SK-N-SH treated with all-trans-retinoic acid at 6 μM for 48 hours (cell line): ENCODE data around the gene TOMM40L.
A peak's percentile ranks its signal among the peaks of the same experiment; 100 is the strongest.

Source experiments
- ATAC-seq: fragments of 200-7000 bp; cut with Tn5 transposase; 3 replicates; pipeline ENCODE4 v1.9.1; 2020; ENCODE audit warnings: mild to moderate bottlenecking, moderate library complexity
- CSDC2 ChIP-seq: fragments of 250-450 bp; sonication (Bioruptor Pico); IDR thresholded peaks from 2 replicates; pipeline ENCODE4 v1.5.0; 2020; ENCODE audit warnings: mild to moderate bottlenecking, moderate library complexity
- ESRRG ChIP-seq: fragments of 250-450 bp; sonication (Bioruptor Pico); IDR thresholded peaks from 2 replicates; pipeline ENCODE4 v1.6.1; 2021; ENCODE audit warnings: mild to moderate bottlenecking
- ISL1 ChIP-seq: fragments of 250-450 bp; sonication (Bioruptor Pico); IDR thresholded peaks from 2 replicates; pipeline ENCODE4 v2.1.2; 2022; ENCODE audit warnings: mild to moderate bottlenecking, moderate library complexity
- OSR1 ChIP-seq: fragments of 250-450 bp; sonication (Bioruptor Pico); IDR thresholded peaks from 2 replicates; pipeline ENCODE4 v1.8.0; 2022; ENCODE audit warnings: moderate library complexity, mild to moderate bottlenecking, inconsistent platforms
- ZC3H10 ChIP-seq: fragments of 250-450 bp; sonication (Bioruptor Pico); IDR thresholded peaks from 2 replicates; pipeline ENCODE4 v1.5.1; 2021; ENCODE audit warnings: mild to moderate bottlenecking, moderate library complexity
- ZFP3 ChIP-seq: fragments of 250-450 bp; sonication (Bioruptor Pico); IDR thresholded peaks from 2 replicates; pipeline ENCODE4 v1.5.0; 2020; ENCODE audit warnings: mild to moderate bottlenecking, moderate library complexity
- ZNF70 ChIP-seq: fragments of 450-650 bp; formaldehyde crosslinking; IDR thresholded peaks from 2 replicates; pipeline ENCODE4 v1.5.0; 2020; ENCODE audit warnings: mild to moderate bottlenecking, moderate library complexity
- TF ChIP-seq, protein P1 (sequence below): fragments of 250-450 bp; sonication (Bioruptor Pico); IDR thresholded peaks from 2 replicates; pipeline ENCODE4 v1.5.1; 2021; ENCODE audit warnings: mild to moderate bottlenecking, moderate library complexity
- TF ChIP-seq, protein P2 (sequence below): fragments of 250-450 bp; sonication (Bioruptor Pico); IDR thresholded peaks from 2 replicates; pipeline ENCODE4 v1.5.1; 2020; ENCODE audit warnings: low read depth, mild to moderate bottlenecking, moderate library complexity

Gene TOMM40L

DNA sequence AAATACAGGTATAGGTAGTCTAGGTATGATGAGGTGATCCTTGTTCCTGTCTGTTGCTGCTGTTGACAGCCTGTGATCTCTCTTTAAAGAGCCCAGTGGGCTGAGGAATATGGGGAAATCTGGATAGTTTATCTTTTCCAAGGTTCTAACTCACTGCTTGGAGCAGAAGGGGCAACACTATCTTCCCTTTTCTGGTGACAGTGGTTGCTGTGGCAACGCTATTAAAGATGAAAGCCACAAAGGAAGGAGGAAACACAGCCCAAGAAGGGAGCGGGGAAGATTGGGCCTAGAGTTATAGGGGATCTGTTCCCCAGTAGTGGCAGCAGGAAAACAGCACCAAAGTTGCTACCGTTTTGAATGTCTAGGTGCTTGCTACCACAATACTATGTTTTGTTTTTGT lies 41.5 kb downstream of the TOMM40L start (continued):
- TF ChIP-seq ESRRG (CRISPR knock-in tag): no peak
- TF ChIP-seq ZC3H10 (CRISPR knock-in tag): no peak
- TF ChIP-seq ZFP3 (CRISPR knock-in tag): no peak
- no peak for TF ChIP-seq ZNF70 (CRISPR knock-in tag)
- TF ChIP-seq OSR1 (CRISPR knock-in tag): no peak
- TF ChIP-seq, all 23 proteins: peak for 0

DNA sequence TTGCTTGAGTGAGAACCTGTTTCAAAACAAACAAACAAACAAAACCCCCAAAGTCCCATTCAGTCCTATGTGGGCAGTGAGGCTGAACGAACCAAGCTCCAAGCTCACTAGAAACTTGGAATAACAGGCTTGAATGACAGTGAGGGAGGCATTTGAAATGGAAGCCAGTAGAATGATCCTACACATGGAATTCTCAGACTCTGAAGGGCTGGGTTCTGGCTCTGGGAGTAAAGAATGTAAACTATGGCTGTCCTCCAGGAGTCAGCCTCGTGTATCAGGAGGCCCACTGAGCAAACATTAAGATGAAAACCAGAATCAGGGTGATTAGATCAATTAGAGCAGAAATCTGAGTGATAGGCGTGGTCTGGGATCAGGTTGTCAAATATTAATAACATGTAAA lies 47.5 kb downstream of the TOMM40L start:
- TF ChIP-seq ISL1 (CRISPR knock-in tag): no peak
- TF ChIP-seq, protein P1, sequence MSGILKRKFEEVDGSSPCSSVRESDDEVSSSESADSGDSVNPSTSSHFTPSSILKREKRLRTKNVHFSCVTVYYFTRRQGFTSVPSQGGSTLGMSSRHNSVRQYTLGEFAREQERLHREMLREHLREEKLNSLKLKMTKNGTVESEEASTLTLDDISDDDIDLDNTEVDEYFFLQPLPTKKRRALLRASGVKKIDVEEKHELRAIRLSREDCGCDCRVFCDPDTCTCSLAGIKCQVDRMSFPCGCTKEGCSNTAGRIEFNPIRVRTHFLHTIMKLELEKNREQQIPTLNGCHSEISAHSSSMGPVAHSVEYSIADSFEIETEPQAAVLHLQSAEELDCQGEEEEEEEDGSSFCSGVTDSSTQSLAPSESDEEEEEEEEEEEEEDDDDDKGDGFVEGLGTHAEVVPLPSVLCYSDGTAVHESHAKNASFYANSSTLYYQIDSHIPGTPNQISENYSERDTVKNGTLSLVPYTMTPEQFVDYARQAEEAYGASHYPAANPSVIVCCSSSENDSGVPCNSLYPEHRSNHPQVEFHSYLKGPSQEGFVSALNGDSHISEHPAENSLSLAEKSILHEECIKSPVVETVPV (CRISPR knock-in tag): no peak
- TF ChIP-seq, all 23 proteins: peak for 0
- peak; percentile 65; the same call in 2 of the 3 replicates for ATAC-seq

DNA sequence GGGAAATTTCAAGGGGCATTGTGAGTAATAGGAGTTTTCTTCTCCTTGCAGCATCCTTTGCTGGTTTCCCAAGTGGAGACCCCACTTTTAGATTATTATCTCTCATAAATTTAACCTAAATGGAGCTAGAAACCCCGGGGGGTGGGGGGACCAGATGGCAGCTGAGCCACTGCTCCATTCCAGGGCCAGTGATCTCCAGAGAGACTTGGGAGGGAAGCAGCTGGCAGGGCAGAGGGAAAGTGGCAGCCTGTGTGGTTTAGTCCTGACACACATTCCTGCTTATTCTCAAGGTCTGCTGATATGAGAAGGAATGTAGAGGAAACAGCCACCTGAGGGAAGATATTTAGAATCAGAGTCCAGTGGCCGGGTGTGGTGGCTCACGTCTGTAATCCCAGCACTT lies 49.0 kb downstream of the TOMM40L start:
- no peak; the same call in 2 of the 3 replicates for ATAC-seq
- TF ChIP-seq ESRRG (CRISPR knock-in tag) (no peak), CSDC2 (no peak), ZFP3 (CRISPR knock-in tag) (no peak)
- TF ChIP-seq, protein P2, sequence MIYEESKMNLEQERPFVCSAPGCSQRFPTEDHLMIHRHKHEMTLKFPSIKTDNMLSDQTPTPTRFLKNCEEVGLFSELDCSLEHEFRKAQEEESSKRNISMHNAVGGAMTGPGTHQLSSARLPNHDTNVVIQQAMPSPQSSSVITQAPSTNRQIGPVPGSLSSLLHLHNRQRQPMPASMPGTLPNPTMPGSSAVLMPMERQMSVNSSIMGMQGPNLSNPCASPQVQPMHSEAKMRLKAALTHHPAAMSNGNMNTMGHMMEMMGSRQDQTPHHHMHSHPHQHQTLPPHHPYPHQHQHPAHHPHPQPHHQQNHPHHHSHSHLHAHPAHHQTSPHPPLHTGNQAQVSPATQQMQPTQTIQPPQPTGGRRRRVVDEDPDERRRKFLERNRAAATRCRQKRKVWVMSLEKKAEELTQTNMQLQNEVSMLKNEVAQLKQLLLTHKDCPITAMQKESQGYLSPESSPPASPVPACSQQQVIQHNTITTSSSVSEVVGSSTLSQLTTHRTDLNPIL (CRISPR knock-in tag): no peak
